GM19025 (cell line): Measurements from ENCODE around the gene ENTPD5.

ENCODE experiments used
- ATAC-seq: cut with Tn5 transposase; IDR thresholded peaks from one replicate; pipeline ENCODE4 v1.9.1; 2021; ENCODE audit warnings: mild to moderate bottlenecking, low read depth, moderate library complexity; ENCODE audit not compliant: unreplicated experiment

ENTPD5 gene

DNA sequence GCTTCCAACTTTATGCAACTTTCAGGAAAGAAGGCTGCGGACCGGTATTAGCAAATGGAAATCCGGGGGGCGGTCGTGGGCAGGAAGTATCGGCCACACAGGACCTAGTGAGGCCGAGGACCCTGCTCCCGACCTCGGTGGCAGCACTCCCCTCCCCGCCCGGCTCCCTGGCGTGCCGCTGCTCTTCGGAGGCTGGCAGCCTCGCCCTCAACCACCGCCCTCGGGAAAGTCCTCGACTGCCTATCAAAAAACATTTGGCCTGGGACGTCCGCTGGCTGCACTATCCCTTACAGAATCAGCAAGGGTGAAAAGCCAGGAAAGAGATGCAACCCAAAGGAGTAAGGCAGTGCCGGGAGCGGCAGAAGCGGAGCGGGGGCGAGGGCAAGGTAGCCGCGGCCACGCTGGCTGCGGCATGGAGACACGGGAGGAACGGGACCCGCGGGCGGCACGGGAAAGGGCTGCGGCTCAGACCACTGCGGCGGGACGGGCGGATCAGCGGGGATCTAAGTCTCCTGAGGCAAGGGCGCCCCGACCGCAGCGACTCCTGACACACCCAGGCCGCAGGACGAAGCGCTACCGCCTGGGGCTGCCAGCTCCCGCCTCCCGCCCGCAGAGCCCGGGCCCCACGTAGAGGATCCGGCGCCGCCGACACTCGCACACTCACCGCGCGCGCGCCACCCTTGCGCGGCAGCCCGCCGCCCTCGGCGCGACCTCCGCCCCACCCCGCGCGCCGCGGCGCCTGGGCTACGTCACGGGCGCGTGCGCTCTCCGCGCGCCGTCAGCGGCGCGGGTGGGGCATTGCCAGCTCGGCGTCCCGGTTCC is at the start of gene ENTPD5, which contains the start of gene BBOF1:
TSS of gene ENTPD5 (minus strand) at position 703 of the 822 bp plus-strand sequence. CDS start 31,186 bp downstream, outside the sequence.
TSS of gene BBOF1 (plus strand) at position 764 of the 822 bp plus-strand sequence. CDS start 130 bp downstream, outside the sequence.
- ATAC-seq: peak; percentile 95

GRCh38 chr14:74065746-74066575 is 46.9 kb upstream of the ENTPD5 start:
- no peak for ATAC-seq

- ATAC-seq: no peak
Measured at GRCh38 chr14:74064883-74065282, 45.8 kb upstream of the ENTPD5 start.

- no peak for ATAC-seq
Measured at GRCh38 chr14:74064426-74064825, 45.3 kb upstream of the ENTPD5 start.

DNA sequence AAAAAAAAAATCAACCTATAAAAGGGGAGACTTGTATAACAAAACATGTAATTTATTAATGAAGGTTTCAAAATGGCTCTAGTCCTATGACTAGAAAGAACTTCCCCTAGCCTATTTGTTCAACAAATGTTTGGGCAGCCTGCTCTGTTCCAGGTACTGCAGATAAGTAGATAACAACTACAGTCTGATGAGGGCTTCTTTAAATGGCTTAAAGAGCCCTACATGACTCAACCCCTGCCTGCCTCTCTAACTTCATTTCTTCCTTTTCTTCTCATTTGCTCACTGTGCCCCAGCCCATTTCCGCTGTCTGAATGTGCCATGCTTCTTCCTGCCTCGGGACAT is 43.7 kb upstream of the ENTPD5 start:
- no peak for ATAC-seq

DNA sequence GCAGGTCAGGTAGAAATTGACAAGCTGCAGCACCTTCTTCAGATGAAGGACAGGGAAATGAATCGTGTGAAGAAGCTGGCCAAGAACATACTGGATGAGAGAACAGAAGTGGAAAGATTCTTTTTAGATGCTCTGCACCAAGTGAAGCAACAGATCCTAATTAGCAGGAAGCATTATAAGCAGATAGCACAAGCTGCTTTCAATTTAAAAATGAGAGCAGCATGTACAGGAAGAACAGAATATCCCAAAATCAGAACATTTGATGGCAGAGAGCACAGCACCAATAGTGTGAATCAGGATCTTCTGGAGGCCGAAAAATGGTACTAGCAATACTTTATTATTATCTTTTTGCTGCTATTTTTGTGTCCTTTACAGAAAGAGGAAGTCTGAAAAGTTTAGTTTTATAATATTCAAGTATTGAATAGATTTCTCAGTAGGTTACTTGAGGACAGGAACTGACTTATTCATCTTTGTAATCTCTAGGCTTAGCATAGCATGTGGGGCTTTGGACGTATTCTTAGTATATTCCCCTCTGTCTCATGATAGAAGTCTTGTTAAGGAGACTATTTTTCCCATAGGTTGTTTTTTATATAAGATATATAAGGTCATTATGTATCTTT is 30.9 kb upstream of the ENTPD5 start:
- no peak for ATAC-seq

DNA sequence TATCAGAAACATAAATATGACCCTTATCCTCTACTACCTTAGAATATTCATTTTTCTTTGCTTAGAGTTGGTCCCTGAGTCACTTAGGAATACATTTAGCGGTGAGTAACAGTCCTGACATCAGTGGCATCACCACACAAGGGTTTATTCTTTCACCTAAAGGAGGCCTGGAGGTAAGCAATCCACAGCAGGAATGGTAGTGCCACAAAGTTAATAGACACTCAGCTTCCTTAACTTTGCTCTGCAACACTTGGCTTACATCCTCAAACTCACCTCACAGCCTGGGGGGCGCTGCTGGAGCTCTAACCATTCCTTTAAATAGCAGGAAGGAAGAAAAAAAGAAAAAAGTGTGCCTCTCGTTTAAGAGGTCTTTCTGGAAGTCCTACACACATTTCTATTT is 29.2 kb upstream of the ENTPD5 start:
- no peak for ATAC-seq

- ATAC-seq: no peak
Measured at GRCh38 chr14:74045522-74045921, 26.4 kb upstream of the ENTPD5 start.

GRCh38 chr14:74042296-74042695 is 23.2 kb upstream of the ENTPD5 start:
- ATAC-seq: no peak

DNA sequence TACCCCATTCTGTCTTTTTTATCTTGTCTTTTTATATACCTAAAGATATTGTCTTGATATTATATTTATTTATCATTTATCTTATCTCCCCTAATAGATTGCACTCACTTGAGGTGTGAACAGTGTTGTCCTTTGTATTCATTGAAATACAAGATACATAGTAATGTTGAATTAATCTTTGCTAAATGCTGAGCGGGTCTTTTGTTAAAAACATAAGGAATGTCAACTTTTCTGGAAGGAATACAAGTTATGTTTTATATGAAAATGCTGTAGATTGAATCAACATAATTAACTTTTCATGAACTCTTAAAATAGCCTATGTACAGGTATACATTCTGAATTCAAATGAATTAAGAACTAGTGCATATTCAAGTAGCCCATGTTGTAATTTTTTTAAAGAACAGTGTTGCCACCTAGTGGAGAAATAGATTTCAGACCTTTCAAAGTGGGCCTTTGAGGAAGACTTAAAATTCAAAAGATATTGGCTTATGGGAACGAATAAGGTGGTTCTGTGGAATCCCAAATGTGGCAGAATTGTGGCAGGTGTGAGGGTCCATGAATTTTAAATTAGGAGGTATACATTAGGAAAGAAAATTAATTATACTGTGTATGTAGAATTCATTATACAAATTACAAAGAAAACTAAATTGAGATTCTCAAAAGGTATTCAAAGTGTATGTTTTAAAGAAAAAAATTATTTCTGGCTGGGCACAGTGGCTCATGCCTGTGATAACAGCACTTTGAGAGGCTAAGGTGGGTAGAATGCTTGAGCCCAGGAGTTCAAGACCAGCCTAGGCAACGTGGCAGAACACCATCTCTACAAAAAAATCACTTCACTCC is 19.2 kb upstream of the ENTPD5 start:
- no peak for ATAC-seq

DNA sequence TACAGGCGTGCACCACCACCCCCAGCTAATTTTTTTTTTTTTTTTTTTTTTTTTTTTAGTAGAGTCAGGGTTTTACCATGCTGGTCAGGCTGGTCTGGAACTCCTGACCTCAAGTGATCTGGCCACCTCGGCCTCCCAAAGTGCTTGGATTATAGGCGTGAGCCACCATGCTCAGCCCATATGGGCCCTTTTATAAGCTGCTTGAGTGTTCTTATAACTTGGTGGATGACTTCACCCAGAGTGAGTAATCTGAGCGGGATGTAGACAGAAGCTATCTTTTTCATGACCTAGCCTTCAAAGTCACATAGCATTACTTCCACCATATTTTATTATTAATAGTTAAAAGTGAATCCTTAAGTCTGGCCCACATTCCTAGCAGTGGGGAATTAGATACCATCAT is 16.5 kb upstream of the ENTPD5 start:
- ATAC-seq: no peak

- no peak for ATAC-seq
Measured at GRCh38 chr14:74034572-74034971, 15.5 kb upstream of the ENTPD5 start.

DNA sequence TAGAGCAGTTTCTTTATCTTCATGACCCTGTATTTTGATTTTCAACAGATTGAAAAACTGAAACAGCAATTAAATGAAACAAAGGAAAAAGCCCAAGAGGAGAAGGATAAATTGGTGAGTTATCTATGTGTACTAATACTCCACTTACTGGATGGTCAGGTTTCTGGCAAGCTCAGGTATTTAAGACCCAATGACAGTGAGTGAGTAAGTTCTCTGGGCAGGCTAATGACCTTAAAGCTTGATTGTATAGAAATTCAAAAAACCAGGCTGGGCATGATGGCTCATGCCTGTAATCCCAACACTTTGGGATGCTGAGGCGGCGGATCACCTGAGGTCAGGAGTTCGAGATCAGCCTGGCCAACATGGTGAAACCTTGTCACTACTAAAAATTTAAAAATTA is 10.0 kb upstream of the ENTPD5 start:
- ATAC-seq: no peak

- no peak for ATAC-seq
Measured at GRCh38 chr14:74022346-74022745, 3.3 kb upstream of the ENTPD5 start.

DNA sequence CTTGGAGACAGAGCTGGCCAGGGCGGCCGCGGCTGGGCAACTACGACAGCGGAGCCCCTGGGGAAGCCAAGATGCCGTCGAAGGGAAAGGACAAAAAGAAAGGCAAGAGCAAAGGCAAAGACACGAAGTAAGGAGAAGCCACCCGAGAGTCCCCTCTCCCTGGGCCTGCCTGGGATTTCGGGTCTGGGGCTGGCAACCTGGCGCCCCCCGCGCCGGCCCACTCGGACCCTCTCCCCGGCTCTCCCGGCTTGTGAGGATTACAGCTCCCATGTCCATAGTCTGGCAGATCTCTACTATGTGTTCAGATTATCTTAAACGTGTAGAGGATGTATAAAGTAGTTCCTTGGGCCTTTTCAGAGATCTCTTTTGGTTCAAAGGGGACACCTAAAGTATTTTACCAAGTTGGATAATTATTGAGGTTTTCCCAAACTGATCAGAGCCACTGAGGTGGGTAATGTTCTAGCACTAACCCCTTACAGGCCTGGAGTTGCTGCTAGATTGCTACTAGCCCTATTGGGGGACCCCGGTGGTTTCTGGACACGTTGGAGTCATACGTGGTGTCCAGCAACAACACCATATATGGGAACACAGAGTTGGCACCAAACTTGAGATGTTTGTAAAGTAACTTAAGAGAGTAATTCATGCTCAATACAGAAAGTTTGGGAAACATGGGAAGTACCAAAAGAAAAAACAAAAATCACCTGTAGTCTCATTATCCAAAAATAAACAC is 485 bp upstream of the ENTPD5 start:
- no peak for ATAC-seq

- ATAC-seq: no peak
Measured at GRCh38 chr14:74018174-74018585, 908 bp downstream of the ENTPD5 start.

GRCh38 chr14:74015963-74016362 is 3.1 kb downstream of the ENTPD5 start:
- ATAC-seq: no peak

GRCh38 chr14:74015176-74015575 is 3.9 kb downstream of the ENTPD5 start:
- ATAC-seq: no peak

GRCh38 chr14:74014299-74014698 is 4.8 kb downstream of the ENTPD5 start:
- ATAC-seq: no peak
